ENCODE measurements around the gene BRAT1.

DNA sequence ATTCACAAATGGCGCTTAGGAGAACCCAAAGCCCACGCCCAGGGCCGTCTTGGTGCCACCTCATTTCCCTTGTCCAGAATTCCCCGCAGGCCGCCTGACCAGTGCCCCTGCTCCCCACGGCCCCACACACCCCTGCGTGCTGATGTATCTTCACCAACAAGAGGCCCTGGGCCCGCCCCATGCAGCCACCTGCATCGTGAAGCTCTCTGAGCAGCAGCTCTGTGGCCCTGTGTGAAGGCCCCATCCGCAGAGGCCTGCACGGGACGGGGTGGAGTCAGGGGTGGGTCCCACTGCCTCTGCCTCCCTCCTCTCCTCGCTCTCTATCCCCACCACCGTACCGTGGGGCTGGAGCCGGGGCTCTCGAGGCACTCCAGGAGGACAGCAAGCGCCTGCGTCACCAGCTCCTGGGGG, 14.7 kb downstream of the BRAT1 start:
- TF ChIP-seq, protein P1, sequence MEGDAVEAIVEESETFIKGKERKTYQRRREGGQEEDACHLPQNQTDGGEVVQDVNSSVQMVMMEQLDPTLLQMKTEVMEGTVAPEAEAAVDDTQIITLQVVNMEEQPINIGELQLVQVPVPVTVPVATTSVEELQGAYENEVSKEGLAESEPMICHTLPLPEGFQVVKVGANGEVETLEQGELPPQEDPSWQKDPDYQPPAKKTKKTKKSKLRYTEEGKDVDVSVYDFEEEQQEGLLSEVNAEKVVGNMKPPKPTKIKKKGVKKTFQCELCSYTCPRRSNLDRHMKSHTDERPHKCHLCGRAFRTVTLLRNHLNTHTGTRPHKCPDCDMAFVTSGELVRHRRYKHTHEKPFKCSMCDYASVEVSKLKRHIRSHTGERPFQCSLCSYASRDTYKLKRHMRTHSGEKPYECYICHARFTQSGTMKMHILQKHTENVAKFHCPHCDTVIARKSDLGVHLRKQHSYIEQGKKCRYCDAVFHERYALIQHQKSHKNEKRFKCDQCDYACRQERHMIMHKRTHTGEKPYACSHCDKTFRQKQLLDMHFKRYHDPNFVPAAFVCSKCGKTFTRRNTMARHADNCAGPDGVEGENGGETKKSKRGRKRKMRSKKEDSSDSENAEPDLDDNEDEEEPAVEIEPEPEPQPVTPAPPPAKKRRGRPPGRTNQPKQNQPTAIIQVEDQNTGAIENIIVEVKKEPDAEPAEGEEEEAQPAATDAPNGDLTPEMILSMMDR (IDR thresholded peaks at IDR 0.05): no peak
- no peak for TF ChIP-seq POLR2A (IDR thresholded peaks at IDR 0.05)
